Body of pancreas (tissue), 4 donors: ENCODE results near the gene TOR4A. TPM values are rescaled to one million over a fixed set of nuclear protein-coding genes. Genes with fewer than 3 reads are reported as not detected.

ENCODE experiments used
- ATAC-seq: fragments of 150-250 bp; one replicate; pipeline ENCODE4 v1.9.1; 2016
- DNase-seq, 4 donors: peaks; one replicate each; pipeline ENCODE4 v3.0.0-alpha.2; 2019
- H3K27ac ChIP-seq, 4 donors: fragments of 200-600 bp; sonication (generic); 1 replicate in 3 of 4; 2 replicates in 1 of 4; pipeline versions ENCODE4 v1.5.1 to v1.6.1; 2016 to 2019; ENCODE audit warnings: mild to moderate bottlenecking in 1 of 4, mixed read lengths in 1 of 4, moderate library complexity in 1 of 4
- H3K27me3 ChIP-seq, 2 donors: fragments of 200-600 bp; sonication (generic); one replicate each; pipeline ENCODE4 v1.6.0; 2016; ENCODE audit warnings: mild to moderate bottlenecking in 1 of 2
- H3K36me3 ChIP-seq, 2 donors: fragments of 200-600 bp; sonication (generic); replicated peaks in 1 of 2; 2 replicates each; pipeline ENCODE4 v1.5.1; 2016; ENCODE audit warnings: low read depth in 2 of 2; ENCODE audit not compliant: insufficient read depth in 1 of 2
- H3K4me1 ChIP-seq: fragments of 200-600 bp; sonication (generic); one replicate; pipeline ENCODE4 v1.6.0; 2016
- H3K4me3 ChIP-seq, 2 donors: fragments of 200-600 bp; sonication (generic); 1 replicate in 1 of 2; 2 replicates in 1 of 2; pipeline ENCODE4 v1.5.1; 2016 to 2019
- H3K9me3 ChIP-seq, 3 donors: fragments of 200-600 bp; sonication (generic); 1 replicate in 2 of 3; 2 replicates in 1 of 3; pipeline ENCODE4 v1.5.1; 2016
- POLR2A ChIP-seq, 3 donors: fragments of 450-650 bp; IDR thresholded peaks; one replicate each; pipeline ENCODE4 v1.6.1; 2016; ENCODE audit warnings: antibody characterized with exemption in 3 of 3, mild to moderate bottlenecking in 2 of 3
- WGBS, 2 donors: methylation state at CpG; one replicate each; pipeline ENCODE4 v1.1.5; 2017; 5-methylcytosine and 5-hydroxymethylcytosine counted together
- intact Hi-C: fragments of 100-400 bp; cut with DNase I; formaldehyde crosslinking; loops from one replicate; pipeline ENCODE4 v1.15.1; 2023
- total RNA-seq, 2 donors: library from RNA; depleted of rRNA; stranded (reverse); fragments of >200 nt; gene quantifications; one replicate each; pipeline ENCODE4 v1.1.0, GENCODE V29; 2016
- TF ChIP-seq, protein P1 (sequence below), 7 experiments: fragments of 450-650 bp in 4 of 7; fragments of 200-600 bp in 3 of 7; sonication (generic) in 3 of 7; IDR thresholded peaks; one replicate each; pipeline ENCODE4 v1.5.1; 2016 to 2019; ENCODE audit warnings: antibody characterized with exemption in 7 of 7

The TOR4A gene
- total RNA-seq, 2 donors from 2014 or later: 9.9 to 12.2 TPM

DNA sequence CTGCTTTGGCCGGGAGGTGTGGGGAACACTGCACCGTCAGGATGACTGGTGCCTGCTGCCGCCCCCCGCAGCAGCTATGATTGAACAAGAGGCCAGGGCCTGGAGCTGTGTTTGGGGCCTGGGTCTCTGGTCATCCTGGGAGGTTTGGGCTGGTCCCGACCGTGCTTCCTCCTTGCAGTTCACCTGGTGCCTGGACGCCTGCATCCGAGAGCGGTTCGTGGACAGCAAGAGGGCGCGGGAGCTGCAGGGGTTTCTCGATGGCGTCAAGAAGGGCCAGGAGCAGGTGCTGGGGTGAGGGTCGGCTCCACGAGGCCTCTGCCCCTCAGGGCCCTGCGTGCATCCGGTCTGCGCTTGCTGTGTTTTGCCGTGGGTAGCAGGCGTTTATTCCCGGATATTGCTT, 13.5 kb upstream of the TOR4A start:
- Histone ChIP-seq H3K27ac (no peak overlapping the region), H3K9me3 (no peaks in the 10 kb centered on the region), H3K36me3 (peaks cover 0 to 3% of the 10 kb centered on the region in 2 donors), H3K4me3 (no peak overlapping the region), H3K4me1 (peaks cover 15% of the 10 kb centered on the region), H3K27me3 (no peaks in the 10 kb centered on the region)
- ATAC-seq (no peak), DNase-seq (no peak)
- TF ChIP-seq, protein P1, sequence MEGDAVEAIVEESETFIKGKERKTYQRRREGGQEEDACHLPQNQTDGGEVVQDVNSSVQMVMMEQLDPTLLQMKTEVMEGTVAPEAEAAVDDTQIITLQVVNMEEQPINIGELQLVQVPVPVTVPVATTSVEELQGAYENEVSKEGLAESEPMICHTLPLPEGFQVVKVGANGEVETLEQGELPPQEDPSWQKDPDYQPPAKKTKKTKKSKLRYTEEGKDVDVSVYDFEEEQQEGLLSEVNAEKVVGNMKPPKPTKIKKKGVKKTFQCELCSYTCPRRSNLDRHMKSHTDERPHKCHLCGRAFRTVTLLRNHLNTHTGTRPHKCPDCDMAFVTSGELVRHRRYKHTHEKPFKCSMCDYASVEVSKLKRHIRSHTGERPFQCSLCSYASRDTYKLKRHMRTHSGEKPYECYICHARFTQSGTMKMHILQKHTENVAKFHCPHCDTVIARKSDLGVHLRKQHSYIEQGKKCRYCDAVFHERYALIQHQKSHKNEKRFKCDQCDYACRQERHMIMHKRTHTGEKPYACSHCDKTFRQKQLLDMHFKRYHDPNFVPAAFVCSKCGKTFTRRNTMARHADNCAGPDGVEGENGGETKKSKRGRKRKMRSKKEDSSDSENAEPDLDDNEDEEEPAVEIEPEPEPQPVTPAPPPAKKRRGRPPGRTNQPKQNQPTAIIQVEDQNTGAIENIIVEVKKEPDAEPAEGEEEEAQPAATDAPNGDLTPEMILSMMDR (IDR thresholded peaks at IDR 0.05): no peak
- TF ChIP-seq POLR2A (IDR thresholded peaks at IDR 0.05): no peak
- WGBS, 2 donors: 90 to 93% methylated on average over 15 to 21 of the region's 22 CpGs
- intact Hi-C loops: no loop called here

DNA sequence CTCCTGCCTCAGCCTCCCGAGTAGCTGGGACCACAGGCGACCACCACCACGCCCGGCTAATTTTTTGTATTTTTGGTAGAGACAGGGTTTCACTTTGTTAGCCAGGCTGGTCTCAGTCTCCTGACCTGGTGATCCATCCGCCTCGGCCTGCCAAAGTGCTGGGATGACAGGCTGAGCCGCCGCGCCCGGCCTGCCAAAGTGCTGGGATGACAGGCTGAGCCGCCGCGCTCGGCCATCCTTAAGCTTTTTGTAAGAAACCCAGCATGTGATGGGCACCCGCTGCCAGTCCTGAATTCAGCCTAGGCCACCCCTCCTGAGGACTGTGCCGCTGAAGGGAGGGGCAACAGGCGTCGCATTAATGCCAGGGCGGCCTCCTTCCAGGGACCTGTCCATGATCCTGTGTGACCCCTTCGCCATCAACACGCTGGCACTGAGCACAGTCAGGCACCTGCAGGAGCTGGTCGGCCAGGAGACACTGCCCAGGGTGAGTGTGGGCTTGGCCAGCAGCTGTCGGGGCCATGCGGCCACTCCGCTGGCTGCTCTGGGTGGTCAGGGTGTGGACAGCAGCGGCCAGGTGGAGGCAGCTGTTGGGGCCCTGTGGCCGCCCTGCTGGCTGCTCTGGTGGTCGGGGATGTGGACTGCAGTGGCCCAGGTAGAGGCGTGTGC, 11.9 kb upstream of the TOR4A start:
- Histone ChIP-seq H3K4me3 (no peak overlapping the region), H3K4me1 (peaks cover 24% of the 10 kb centered on the region), H3K36me3 (peaks cover 0 to 3% of the 10 kb centered on the region in 2 donors), H3K9me3 (no peaks in the 10 kb centered on the region), H3K27me3 (no peaks in the 10 kb centered on the region), H3K27ac (no peak overlapping the region)
- 88 to 93% methylated on average over 17 to 18 of the region's 29 CpGs for WGBS, 2 donors
- ATAC-seq (no peak), DNase-seq (no peak)
- intact Hi-C loops: no loop called here
- TF ChIP-seq, protein P1 (IDR thresholded peaks at IDR 0.05): no peak
- no peak for TF ChIP-seq POLR2A (IDR thresholded peaks at IDR 0.05)

DNA sequence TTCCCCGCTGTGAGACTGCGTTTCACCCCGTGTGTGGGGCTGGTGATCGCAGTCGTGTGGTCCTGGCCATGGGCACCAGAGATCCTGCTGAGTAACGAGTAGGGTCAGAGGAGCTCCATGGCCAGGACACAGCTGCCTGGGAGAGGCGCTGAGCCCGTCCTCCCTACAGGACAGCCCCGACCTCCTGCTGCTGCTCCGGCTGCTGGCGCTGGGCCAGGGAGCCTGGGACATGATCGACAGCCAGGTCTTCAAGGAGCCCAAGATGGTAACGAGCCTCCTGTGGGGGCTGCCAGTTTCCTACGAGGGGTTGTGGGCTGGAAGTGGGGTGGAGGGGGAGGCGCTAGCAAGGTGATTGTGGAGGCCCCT, 11.4 kb upstream of the TOR4A start:
- no peaks in the 10 kb centered on the region for H3K27me3 ChIP-seq
- intact Hi-C loops: no loop called here
- peaks cover 0 to 3% of the 10 kb centered on the region in 2 donors for H3K36me3 ChIP-seq
- no peak for ATAC-seq
- peaks cover 24% of the 10 kb centered on the region for H3K4me1 ChIP-seq
- peak in 1 of 4 donors; percentile 16 for DNase-seq
- 79% methylated on average over 14 of the region's 15 CpGs; no CpG with 5 or more reads in 1 of the 2 donors for WGBS, 2 donors
- H3K9me3 ChIP-seq: no peaks in the 10 kb centered on the region
- no peak overlapping the region for H3K4me3 ChIP-seq
- H3K27ac ChIP-seq: no peak overlapping the region
- TF ChIP-seq POLR2A (IDR thresholded peaks at IDR 0.05): no peak
- TF ChIP-seq, protein P1 (IDR thresholded peaks at IDR 0.05): no peak

DNA sequence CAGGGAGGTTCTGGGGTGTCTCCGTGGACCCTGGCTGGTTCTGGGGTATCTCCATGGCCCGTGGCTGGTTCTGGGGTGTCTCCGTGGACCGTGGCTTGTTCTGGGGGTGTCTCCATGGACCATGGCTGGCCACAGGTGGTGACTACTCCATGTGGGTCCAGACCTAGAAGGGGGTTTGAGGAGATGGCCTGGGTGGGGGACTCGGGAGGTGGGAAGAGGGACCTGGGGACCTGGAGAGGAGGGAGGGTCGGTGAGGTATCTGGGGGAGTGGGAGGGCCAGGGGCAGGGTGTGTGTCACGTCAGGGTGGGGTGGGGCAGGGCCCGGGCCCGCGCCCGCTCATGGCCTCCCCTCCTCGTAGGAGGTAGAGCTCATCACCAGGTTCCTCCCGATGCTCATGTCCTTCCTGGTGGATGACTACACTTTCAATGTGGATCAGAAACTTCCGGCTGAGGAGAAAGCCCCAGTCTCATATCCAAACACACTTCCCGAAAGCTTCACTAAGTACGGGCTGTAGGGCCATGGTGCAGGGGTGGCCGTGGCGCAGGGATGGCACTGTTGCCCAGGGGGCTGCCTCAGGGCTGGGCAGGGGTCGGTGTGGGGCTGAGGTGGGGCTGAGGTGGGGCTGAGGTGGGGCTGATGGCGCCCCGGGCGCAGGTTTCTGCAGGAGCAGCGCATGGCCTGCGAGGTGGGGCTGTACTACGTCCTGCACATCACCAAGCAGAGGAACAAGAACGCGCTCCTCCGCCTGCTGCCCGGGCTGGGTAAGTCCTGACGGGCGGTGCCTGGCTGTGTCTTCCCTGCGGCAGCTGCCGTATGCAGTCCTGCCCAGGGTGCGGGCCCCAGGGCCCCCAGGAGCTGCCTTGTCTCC, 10.7 kb upstream of the TOR4A start:
- DNase-seq (peak in 1 of 4 donors; percentile 12), ATAC-seq (no peak)
- WGBS, 2 donors: 89 to 91% methylated on average over 12 to 25 of the region's 34 CpGs
- no peak overlapping the region for H3K27ac ChIP-seq
- H3K9me3 ChIP-seq: no peaks in the 10 kb centered on the region
- no peak for TF ChIP-seq POLR2A (IDR thresholded peaks at IDR 0.05)
- TF ChIP-seq, protein P1 (IDR thresholded peaks at IDR 0.05): no peak
- peaks cover 24% of the 10 kb centered on the region for H3K4me1 ChIP-seq
- no peaks in the 10 kb centered on the region for H3K27me3 ChIP-seq
- intact Hi-C loops: no loop called here
- H3K4me3 ChIP-seq: no peak overlapping the region
- peaks cover 0 to 3% of the 10 kb centered on the region in 2 donors for H3K36me3 ChIP-seq
